ENCODE results near the gene ATP6V0A1. TPM values are rescaled to one million over a fixed set of nuclear protein-coding genes. Genes with fewer than 3 reads are reported as not detected.

ATP6V0A1 gene
- total and polyA plus RNA-seq, 2 of the 4 experiments (the other 2 are of a cell fraction) = 18.8 to 34.0 TPM

DNA sequence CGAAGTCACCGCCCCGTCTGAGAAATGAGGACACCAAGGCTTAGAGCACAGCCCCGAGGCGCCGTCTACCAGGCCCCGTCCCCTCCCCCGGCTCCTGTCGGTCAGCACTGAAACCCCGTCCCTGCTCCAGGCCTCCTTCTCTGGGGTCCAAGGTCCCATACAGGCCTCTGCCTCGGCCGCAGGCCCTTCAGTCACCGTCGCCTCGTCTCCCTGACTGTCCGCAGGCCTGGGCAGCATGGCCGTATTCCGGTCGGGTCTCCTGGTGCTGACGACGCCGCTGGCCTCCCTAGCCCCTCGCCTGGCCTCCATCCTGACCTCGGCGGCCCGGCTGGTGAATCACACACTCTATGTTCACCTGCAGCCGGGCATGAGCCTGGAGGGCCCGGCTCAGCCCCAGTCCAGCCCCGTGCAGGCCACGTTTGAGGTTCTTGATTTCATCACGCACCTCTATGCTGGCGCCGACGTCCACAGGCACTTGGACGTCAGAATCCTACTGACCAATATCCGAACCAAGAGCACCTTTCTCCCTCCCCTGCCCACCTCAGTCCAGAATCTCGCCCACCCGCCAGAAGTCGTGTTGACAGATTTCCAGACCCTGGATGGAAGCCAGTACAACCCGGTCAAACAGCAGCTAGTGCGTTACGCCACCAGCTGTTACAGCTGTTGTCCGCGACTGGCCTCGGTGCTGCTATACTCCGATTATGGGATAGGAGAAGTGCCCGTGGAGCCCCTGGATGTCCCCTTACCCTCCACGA is 103.9 kb downstream of the ATP6V0A1 start:
- dilution Hi-C loops (cut with HindIII; ENCODE audit: low sequenced_read_pairs, unreplicated experiment) (no loop called here), in situ Hi-C loops (cut with MboI; ENCODE audit: low sequenced_read_pairs) (no loop called here), intact Hi-C loops (cut with micrococcal nuclease) (no loop called here)
- Histone ChIP-seq H2AK9ac (replicated peaks; ENCODE audit: low read depth, low read length, poor library complexity) (peak overlapping the region; percentile 100), H3K18ac (ENCODE audit: low read depth, low read length) (no peak overlapping the region), H3K4me3 (ENCODE audit: insufficient read depth, low read depth, low read length) (peak overlapping the region; percentile 84), H3K9me1 (ENCODE audit: insufficient read depth, low read length) (peaks cover 13% of the 10 kb centered on the region), H3K36me3 (ENCODE audit: control insufficient read depth, insufficient read depth, low read length) (peaks cover 27% of the 10 kb centered on the region), H2AK5ac (ENCODE audit: low read depth, low read length) (peak overlapping the region; percentile 89), H2BK20ac (ENCODE audit: low read depth, low read length) (no peak overlapping the region), H3K27ac (ENCODE audit: insufficient read depth, low read length) (peak overlapping the region; percentile 83), H3K79me1 (ENCODE audit: low read depth in 1 of 2, low read length in 2 of 2) (peaks cover 27 to 59% of the 10 kb centered on the region in 2 experiments), H3K14ac (replicated peaks; ENCODE audit: low read depth, low read length) (peak overlapping the region; percentile 16), H3K9me3 (ENCODE audit: control insufficient read depth, insufficient read depth, low read length) (no peaks in the 10 kb centered on the region), H3K4ac (ENCODE audit: low read depth, low read length) (peak overlapping the region; percentile 95), H2AFZ (replicated peaks; ENCODE audit: low read length, poor library complexity) (peak overlapping the region; percentile 98), H3K9ac (ENCODE audit: low read depth, low read length) (peak overlapping the region; percentile 86), H4K20me1 (ENCODE audit: insufficient read depth, low read length) (peaks cover under 1% of the 10 kb centered on the region; the same call in 1 of the 2 replicates), H3K4me1 (ENCODE audit: control insufficient read depth, insufficient read depth, low read length) (peaks cover 17% of the 10 kb centered on the region), H3K23ac (ENCODE audit: low read depth, low read length) (no peak overlapping the region), H3K4me2 (ENCODE audit: low read depth, low read length) (peak overlapping the region; percentile 83), H3K27me3 (ENCODE audit: control insufficient read depth, insufficient read depth, low read length) (no peaks in the 10 kb centered on the region), H3K56ac (ENCODE audit: extremely low read depth, insufficient read depth, low read length) (peak overlapping the region; percentile 81), H2BK5ac (ENCODE audit: low read depth, low read length, poor library complexity, severe bottlenecking) (peak overlapping the region; percentile 61), H2BK120ac (ENCODE audit: low read depth, low read length) (no peak overlapping the region), H4K8ac (ENCODE audit: low read depth in 2 of 2, low read length in 2 of 2) (peak overlapping the region; percentile 98 to 100), H4K91ac (ENCODE audit: insufficient read depth, low read depth, low read length) (peak overlapping the region; percentile 90), H4K5ac (ENCODE audit: low read depth, low read length) (peak overlapping the region; percentile 88), H2BK15ac (ENCODE audit: low read depth, low read length) (no peak overlapping the region)
- ChIA-PET POLR2A (ENCODE audit: unreplicated experiment) (no interaction called here), CTCF (no interaction called here)
- 3% methylated on average over 25 of the region's 48 CpGs; no CpG with 5 or more reads in 1 of the 2 experiments for WGBS, 2 experiments (ENCODE audit: extremely low coverage in 2 of 2, insufficient read length in 1 of 2)
- ATAC-seq (ENCODE audit: low read depth) (peak; percentile 19), DNase-seq (peak; percentile 28)
- TF ChIP-seq CEBPB (IDR thresholded peaks at IDR 0.05; ENCODE audit: low read depth, low read length) (peak; percentile 39; the same call in 1 of the 2 replicates), BHLHE40 (IDR thresholded peaks at IDR 0.05; ENCODE audit: low read depth, low read length) (no peak), SMC3 (IDR thresholded peaks at IDR 0.05; ENCODE audit: low read depth, low read length) (no peak), MAZ (IDR thresholded peaks at IDR 0.05; ENCODE audit: borderline replicate concordance, low read depth, low read length) (no peak), MAFK (IDR thresholded peaks at IDR 0.05; ENCODE audit: low read depth, low read length) (no peak)
- BruUV-seq (replicated peaks) = TSS peak; percentile 69

Measured in IMR-90 (cell line).